HepG2 (cell line): ENCODE measurements around the gene DDO. TPM values are rescaled to one million over a fixed set of nuclear protein-coding genes. Genes with fewer than 3 reads are reported as not detected.

Experiments used
- BRCA1 ChIP-seq: sonication (generic); formaldehyde crosslinking; IDR thresholded peaks from 2 replicates; pipeline ENCODE4 v1.4.0; 2020; ENCODE audit warnings: missing genetic modification reagents
- DBP ChIP-seq: sonication (generic); formaldehyde crosslinking; IDR thresholded peaks from 2 replicates; pipeline ENCODE4 v1.4.0; 2020; ENCODE audit warnings: missing genetic modification reagents; ENCODE audit errors: not compliant biosample characterization
- FOXO1 ChIP-seq: sonication (generic); formaldehyde crosslinking; IDR thresholded peaks from 2 replicates; pipeline ENCODE4 v1.4.0; 2020; ENCODE audit warnings: missing genetic modification reagents
- MTF1 ChIP-seq: sonication (generic); formaldehyde crosslinking; IDR thresholded peaks from 2 replicates; pipeline ENCODE4 v1.5.0; 2020; ENCODE audit warnings: missing genetic modification reagents
- MZF1 ChIP-seq: sonication (generic); formaldehyde crosslinking; IDR thresholded peaks from 2 replicates; pipeline ENCODE4 v1.8.1; 2023; ENCODE audit warnings: mild to moderate bottlenecking, missing genetic modification reagents, borderline replicate concordance
- PCBP2 ChIP-seq: fragments of 200-400 bp; formaldehyde crosslinking; optimal IDR thresholded peaks from 2 replicates; pipeline ENCODE3; 2018; ENCODE audit warnings: low read length, low read depth; ENCODE audit not compliant: poor library complexity, severe bottlenecking
- PRMT3 ChIP-seq: sonication (generic); formaldehyde crosslinking; IDR thresholded peaks from 2 replicates; pipeline ENCODE4 v1.8.1; 2022; ENCODE audit warnings: low read depth, mild to moderate bottlenecking, moderate library complexity, missing genetic modification reagents, borderline replicate concordance
- PRPF4 ChIP-seq: fragments of 200-400 bp; formaldehyde crosslinking; IDR thresholded peaks from 2 replicates; pipeline ENCODE4 v1.6.1; 2016; ENCODE audit warnings: low read length, low read depth; ENCODE audit not compliant: poor library complexity, severe bottlenecking
- RFXAP ChIP-seq: sonication (generic); formaldehyde crosslinking; IDR thresholded peaks from 2 replicates; pipeline ENCODE4 v1.4.0; 2020; ENCODE audit warnings: missing genetic modification reagents, borderline replicate concordance
- SAP130 ChIP-seq: IDR thresholded peaks from 2 replicates; pipeline ENCODE4 v1.6.1; 2016; ENCODE audit warnings: low read depth
- SMARCC2 ChIP-seq: fragments of 450-650 bp; IDR thresholded peaks from 2 replicates; pipeline ENCODE4 v1.6.1; 2017; ENCODE audit warnings: antibody characterized with exemption, mild to moderate bottlenecking
- TIGD3 ChIP-seq: sonication (generic); formaldehyde crosslinking; IDR thresholded peaks from 2 replicates; pipeline ENCODE4 v1.5.1; 2020; ENCODE audit warnings: mild to moderate bottlenecking, missing genetic modification reagents, borderline replicate concordance
- ZNF225 ChIP-seq: sonication (generic); formaldehyde crosslinking; IDR thresholded peaks from 2 replicates; pipeline ENCODE4 v1.4.0; 2020; ENCODE audit warnings: mild to moderate bottlenecking, missing genetic modification reagents
- ZNF30 ChIP-seq: sonication (generic); formaldehyde crosslinking; IDR thresholded peaks from 2 replicates; pipeline ENCODE4 v1.5.0; 2020; ENCODE audit warnings: mild to moderate bottlenecking, missing genetic modification reagents
- ZNF510 ChIP-seq: sonication (generic); formaldehyde crosslinking; IDR thresholded peaks from 2 replicates; pipeline ENCODE4 v1.4.0; 2020; ENCODE audit warnings: low read depth, mild to moderate bottlenecking, missing genetic modification reagents
- ZNF530 ChIP-seq: sonication (generic); formaldehyde crosslinking; IDR thresholded peaks from 2 replicates; pipeline ENCODE4 v1.5.0; 2020; ENCODE audit warnings: low read depth, mild to moderate bottlenecking, missing genetic modification reagents
- ZNF782 ChIP-seq: sonication (generic); formaldehyde crosslinking; IDR thresholded peaks from 2 replicates; pipeline ENCODE4 v1.4.0; 2020; ENCODE audit warnings: missing genetic modification reagents, mild to moderate bottlenecking, borderline replicate concordance
- polyA plus RNA-seq, 8 experiments: library from polyadenylated mRNA; depleted of rRNA in 3 of 8; stranded (reverse) in 7 of 8; unstranded in 1 of 8; fragments of >200 nt; fragmentation: Illumina TruSeq in 4 of 8; extraction: Trizol in 4 of 8; gene quantifications; 2 replicates each; pipeline versions ENCODE4 v1.2.1 to v1.2.3, GENCODE V29; 2011 to 2016; ENCODE audit warnings: low read depth in 4 of 8, missing spikeins in 1 of 8, mixed read lengths in 1 of 8; ENCODE audit not compliant: insufficient read depth in 1 of 8
- total RNA-seq, 5 experiments: library from RNA; depleted of rRNA; stranded (reverse); fragments of >200 nt; fragmentation: Illumina TruSeq; extraction: Trizol; gene quantifications; 2 replicates each; pipeline ENCODE4 v1.2.3, GENCODE V29; 2016; ENCODE audit warnings: low read depth in 1 of 5
- TF ChIP-seq, protein P1 (sequence below): sonication (generic); formaldehyde crosslinking; IDR thresholded peaks from 2 replicates; pipeline ENCODE4 v1.4.0; 2020; ENCODE audit warnings: missing genetic modification reagents, borderline replicate concordance
- TF ChIP-seq, protein P2 (sequence below): sonication (generic); formaldehyde crosslinking; IDR thresholded peaks from 2 replicates; pipeline ENCODE4 v1.4.0; 2020; ENCODE audit warnings: missing genetic modification reagents
- TF ChIP-seq, protein P3 (sequence below): sonication (generic); IDR thresholded peaks from 2 replicates; pipeline ENCODE4 v1.6.1; 2016; ENCODE audit warnings: low read depth, borderline replicate concordance
- TF ChIP-seq, protein P4 (sequence below): IDR thresholded peaks from 2 replicates; pipeline ENCODE4 v1.6.1; 2016; ENCODE audit warnings: low read depth, borderline replicate concordance
- TF ChIP-seq, protein P5 (sequence below): sonication (generic); formaldehyde crosslinking; IDR thresholded peaks from 2 replicates; pipeline ENCODE4 v1.9.0; 2021; ENCODE audit warnings: missing genetic modification reagents, borderline replicate concordance

DDO gene
- total and polyA plus RNA-seq, 2 of the 13 experiments (the other 11 are each of a cell fraction or from before 2014, with no cell fraction given) = 6.1 to 10.3 TPM

GRCh38 chr6:110385458-110385863 lies 29.9 kb downstream of the DDO start (continued):
- no peak for TF ChIP-seq MTF1 (CRISPR knock-in tag)
- no peak for TF ChIP-seq TIGD3 (CRISPR knock-in tag)
- TF ChIP-seq SAP130 (CRISPR knock-in tag) = peak; percentile 53
- peak; percentile 65; the same call in 1 of the 2 replicates for TF ChIP-seq FOXO1 (CRISPR knock-in tag)
- TF ChIP-seq PRPF4 = no peak
- TF ChIP-seq, protein P1, sequence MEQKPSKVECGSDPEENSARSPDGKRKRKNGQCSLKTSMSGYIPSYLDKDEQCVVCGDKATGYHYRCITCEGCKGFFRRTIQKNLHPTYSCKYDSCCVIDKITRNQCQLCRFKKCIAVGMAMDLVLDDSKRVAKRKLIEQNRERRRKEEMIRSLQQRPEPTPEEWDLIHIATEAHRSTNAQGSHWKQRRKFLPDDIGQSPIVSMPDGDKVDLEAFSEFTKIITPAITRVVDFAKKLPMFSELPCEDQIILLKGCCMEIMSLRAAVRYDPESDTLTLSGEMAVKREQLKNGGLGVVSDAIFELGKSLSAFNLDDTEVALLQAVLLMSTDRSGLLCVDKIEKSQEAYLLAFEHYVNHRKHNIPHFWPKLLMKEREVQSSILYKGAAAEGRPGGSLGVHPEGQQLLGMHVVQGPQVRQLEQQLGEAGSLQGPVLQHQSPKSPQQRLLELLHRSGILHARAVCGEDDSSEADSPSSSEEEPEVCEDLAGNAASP (CRISPR knock-in tag) = no peak
- no peak for TF ChIP-seq RFXAP (CRISPR knock-in tag)
- no peak for TF ChIP-seq DBP (CRISPR knock-in tag)
- no peak for TF ChIP-seq PCBP2
- TF ChIP-seq, protein P2, sequence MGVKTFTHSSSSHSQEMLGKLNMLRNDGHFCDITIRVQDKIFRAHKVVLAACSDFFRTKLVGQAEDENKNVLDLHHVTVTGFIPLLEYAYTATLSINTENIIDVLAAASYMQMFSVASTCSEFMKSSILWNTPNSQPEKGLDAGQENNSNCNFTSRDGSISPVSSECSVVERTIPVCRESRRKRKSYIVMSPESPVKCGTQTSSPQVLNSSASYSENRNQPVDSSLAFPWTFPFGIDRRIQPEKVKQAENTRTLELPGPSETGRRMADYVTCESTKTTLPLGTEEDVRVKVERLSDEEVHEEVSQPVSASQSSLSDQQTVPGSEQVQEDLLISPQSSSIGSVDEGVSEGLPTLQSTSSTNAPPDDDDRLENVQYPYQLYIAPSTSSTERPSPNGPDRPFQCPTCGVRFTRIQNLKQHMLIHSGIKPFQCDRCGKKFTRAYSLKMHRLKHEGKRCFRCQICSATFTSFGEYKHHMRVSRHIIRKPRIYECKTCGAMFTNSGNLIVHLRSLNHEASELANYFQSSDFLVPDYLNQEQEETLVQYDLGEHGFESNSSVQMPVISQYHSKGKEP (CRISPR knock-in tag) = no peak
- no peak for TF ChIP-seq PRMT3 (CRISPR knock-in tag)
- TF ChIP-seq MZF1 (CRISPR knock-in tag) = no peak
- TF ChIP-seq SMARCC2 = no peak
- no peak for TF ChIP-seq BRCA1 (CRISPR knock-in tag)
- TF ChIP-seq ZNF30 = no peak
- TF ChIP-seq, protein P3, sequence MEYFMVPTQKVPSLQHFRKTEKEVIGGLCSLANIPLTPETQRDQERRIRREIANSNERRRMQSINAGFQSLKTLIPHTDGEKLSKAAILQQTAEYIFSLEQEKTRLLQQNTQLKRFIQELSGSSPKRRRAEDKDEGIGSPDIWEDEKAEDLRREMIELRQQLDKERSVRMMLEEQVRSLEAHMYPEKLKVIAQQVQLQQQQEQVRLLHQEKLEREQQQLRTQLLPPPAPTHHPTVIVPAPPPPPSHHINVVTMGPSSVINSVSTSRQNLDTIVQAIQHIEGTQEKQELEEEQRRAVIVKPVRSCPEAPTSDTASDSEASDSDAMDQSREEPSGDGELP = no peak
- TF ChIP-seq, protein P4, sequence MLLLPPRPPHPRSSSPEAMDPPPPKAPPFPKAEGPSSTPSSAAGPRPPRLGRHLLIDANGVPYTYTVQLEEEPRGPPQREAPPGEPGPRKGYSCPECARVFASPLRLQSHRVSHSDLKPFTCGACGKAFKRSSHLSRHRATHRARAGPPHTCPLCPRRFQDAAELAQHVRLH = no peak
- TF ChIP-seq, protein P5, sequence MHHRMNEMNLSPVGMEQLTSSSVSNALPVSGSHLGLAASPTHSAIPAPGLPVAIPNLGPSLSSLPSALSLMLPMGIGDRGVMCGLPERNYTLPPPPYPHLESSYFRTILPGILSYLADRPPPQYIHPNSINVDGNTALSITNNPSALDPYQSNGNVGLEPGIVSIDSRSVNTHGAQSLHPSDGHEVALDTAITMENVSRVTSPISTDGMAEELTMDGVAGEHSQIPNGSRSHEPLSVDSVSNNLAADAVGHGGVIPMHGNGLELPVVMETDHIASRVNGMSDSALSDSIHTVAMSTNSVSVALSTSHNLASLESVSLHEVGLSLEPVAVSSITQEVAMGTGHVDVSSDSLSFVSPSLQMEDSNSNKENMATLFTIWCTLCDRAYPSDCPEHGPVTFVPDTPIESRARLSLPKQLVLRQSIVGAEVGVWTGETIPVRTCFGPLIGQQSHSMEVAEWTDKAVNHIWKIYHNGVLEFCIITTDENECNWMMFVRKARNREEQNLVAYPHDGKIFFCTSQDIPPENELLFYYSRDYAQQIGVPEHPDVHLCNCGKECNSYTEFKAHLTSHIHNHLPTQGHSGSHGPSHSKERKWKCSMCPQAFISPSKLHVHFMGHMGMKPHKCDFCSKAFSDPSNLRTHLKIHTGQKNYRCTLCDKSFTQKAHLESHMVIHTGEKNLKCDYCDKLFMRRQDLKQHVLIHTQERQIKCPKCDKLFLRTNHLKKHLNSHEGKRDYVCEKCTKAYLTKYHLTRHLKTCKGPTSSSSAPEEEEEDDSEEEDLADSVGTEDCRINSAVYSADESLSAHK = no peak
- TF ChIP-seq ZNF782 = no peak
- TF ChIP-seq ZNF530 (CRISPR knock-in tag) = no peak
- no peak for TF ChIP-seq ZNF510
- TF ChIP-seq ZNF225 = no peak
